Stimulated activated CD4-positive, alpha-beta T cell treated with anti-CD3 and anti-CD28 coated beads, Interleukin-15, amount 100 ng/mL, for 48 hours (primary cell): ENCODE results near the gene COL4A6.
A peak's percentile ranks its signal among the peaks of the same experiment; 100 is the strongest.

Experiments used
- DNase-seq, 2 donors: peaks; one replicate each; pipeline ENCODE4 v3.0.0-alpha.2; 2020; ENCODE audit warnings: low read depth in 2 of 2

COL4A6 gene

GRCh38 chrX:108216919-108217571 is 221.2 kb downstream of the COL4A6 start:
- DNase-seq = no peak

DNA sequence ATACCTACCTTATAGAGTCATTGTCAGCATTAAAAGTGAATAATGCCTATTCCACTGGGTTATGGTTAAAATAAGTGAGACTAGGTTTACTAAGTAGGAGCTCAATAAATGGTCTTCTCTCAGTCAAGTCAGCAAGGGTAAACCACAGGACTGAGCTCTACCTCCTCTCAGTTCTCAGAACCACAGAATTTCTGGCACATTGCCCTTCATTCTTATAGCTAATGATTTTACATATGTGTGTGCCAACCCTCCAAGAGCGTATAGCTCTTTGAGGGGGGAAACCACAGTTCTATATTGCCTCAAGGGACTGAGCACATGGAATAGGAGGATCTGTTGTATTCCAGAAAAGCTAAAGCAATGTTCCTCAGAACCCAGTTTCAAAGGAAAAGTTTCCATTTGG is 221.8 kb downstream of the COL4A6 start:
- DNase-seq = no peak

GRCh38 chrX:108211301-108211700 is 226.9 kb downstream of the COL4A6 start:
- DNase-seq = no peak

- DNase-seq = no peak
Measured at GRCh38 chrX:108209006-108209554, 229.1 kb downstream of the COL4A6 start.

GRCh38 chrX:108203540-108203939 is 234.7 kb downstream of the COL4A6 start:
- DNase-seq = no peak

GRCh38 chrX:108199691-108200090 is 238.5 kb downstream of the COL4A6 start:
- DNase-seq = peak in 1 of 2 donors; percentile 12

DNA sequence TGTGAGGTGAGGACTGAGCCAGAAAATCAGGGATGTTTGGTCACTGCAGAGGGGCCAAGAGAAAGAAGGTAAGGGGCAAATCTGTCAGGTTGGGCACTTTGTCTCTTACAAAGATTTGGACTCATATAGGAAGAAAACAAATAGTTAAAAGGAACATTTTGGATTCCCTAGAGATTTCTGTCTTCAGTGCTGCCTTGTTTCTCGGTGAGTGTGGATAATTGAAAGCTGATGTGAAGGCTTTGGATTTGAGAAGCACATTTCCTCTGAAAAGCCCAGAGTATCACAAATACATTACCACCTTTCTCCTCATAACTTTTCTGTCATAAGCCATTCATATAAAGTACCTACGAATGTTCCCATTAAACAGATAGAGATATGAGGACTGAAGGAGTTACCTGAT is 239.2 kb downstream of the COL4A6 start:
- no peak for DNase-seq

DNA sequence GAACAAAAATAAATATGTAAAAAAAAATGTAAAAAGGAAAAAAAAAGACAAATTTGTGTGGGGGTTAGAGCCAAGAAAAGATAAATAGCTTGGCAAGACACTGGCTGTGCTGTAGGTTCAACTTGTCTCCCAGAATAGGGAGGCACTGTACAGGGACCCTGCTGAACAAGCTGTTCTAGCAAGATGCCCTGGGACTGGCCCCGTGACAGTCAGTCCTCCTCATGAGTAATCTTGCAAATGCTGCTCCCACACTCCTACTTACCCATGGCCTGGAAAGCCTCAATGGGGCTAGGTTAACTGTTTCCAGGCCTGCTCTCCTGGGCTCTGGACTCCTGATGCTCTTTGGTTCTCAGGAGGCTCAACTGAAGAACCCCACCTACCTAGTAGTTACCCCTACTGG is 239.8 kb downstream of the COL4A6 start:
- no peak for DNase-seq

DNA sequence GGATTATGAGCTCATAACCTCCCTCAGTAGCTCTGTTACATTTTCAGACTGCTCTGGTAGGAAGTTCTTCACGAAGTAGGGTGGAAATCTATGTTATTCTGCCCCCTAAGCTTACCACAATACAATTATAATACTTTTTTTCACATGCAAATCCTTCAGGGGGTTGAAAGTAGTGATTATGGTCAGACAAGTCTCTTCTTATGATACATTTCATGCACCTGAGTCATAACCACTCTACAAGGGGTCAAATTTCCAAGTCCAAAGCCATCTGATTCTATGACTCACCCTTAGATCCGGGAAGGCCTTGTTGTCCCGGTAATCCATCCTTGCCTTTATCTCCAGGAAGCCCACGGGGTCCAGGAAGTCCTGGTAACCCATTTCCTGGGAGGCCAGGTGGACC is 251.4 kb downstream of the COL4A6 start:
- no peak for DNase-seq

GRCh38 chrX:108178143-108178498 is 260.1 kb downstream of the COL4A6 start:
- no peak for DNase-seq

- DNase-seq = no peak
Measured at GRCh38 chrX:108177351-108178142, 260.7 kb downstream of the COL4A6 start.

- DNase-seq = no peak
Measured at GRCh38 chrX:108173874-108174273, 264.3 kb downstream of the COL4A6 start.

- no peak for DNase-seq
Measured at GRCh38 chrX:108171671-108172070, 266.6 kb downstream of the COL4A6 start.

- no peak for DNase-seq
Measured at GRCh38 chrX:108169768-108170167, 268.5 kb downstream of the COL4A6 start.

GRCh38 chrX:108168961-108169740 is 269.1 kb downstream of the COL4A6 start:
- DNase-seq = no peak

- no peak for DNase-seq
Measured at GRCh38 chrX:108167211-108167872, 270.9 kb downstream of the COL4A6 start.

DNA sequence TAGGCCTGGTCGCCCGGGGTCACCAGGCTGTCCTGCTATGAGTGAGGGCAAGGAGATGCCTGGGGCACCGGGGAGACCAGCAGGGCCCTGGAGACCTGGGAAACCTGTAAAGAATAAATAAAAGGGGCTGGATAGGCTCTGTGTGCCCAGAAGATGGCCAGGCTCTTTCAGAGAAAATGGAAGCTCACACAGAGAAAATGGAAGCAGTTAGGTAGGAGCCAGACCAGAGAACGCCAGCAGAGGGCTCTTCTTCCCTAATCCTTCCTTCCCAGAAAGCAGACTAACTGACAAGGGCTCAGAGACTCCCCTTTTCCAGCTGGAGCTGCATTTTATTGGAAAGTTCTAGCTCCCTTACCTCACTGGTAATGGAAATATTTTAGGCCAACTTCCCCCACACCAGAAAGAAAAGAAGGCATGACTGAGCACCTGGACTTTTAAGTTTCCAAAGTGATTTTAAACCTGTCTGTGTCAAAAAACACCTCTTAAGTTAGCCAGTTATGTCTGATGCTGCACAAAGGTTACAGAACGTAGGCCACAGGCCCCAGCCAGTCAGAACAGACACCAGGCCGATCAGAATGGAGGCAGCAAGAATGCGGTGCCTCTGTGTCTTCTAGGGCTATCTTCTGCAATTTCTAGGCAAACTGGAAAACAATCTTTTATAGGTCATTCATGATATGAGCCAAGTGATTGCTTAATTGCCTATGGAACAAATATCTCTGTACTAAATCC is 272.7 kb downstream of the COL4A6 start:
- no peak for DNase-seq

DNA sequence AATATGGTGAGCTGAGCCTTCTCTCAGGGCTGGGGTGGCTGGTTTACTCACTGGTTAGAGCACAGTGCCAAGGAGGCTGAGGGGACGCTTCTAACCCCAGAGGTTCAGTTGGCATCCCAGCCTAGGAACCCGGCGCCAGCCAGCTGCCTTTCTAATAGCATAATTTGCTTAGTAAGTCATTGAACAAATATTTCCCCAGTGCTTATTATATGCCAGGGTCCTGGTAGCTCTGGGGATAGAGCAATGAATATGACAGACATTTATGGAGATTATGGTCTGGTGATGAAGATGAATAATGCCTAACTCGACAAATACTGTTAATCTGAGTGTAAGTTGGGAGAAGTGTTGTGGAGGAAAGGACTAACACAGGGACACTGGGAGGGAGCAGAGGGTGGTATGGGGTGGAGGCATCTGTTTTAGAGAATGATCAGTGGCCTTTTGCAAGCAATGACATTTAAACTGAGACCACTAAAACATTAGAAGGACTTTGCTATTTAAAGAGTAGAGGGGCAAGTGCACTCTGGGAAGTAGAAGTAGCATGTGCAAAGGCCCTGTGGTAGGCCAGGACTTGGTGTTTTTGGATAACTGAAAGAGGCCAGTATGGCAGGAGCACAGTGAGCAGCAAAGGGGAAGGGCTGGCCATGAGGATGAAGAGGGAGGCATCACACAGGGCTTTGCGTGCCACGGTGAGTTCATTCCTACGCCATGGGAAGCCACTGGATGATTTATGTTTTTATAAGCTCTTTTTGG is 274.7 kb downstream of the COL4A6 start:
- no peak for DNase-seq

GRCh38 chrX:108162265-108162664 is 276.0 kb downstream of the COL4A6 start:
- DNase-seq = no peak

GRCh38 chrX:108160309-108160708 is 277.9 kb downstream of the COL4A6 start:
- DNase-seq = no peak
